Keratinocyte (primary cell): Measurements from ENCODE around the gene FAM177A1. TPM values are rescaled to one million over a fixed set of nuclear protein-coding genes. Genes with fewer than 3 reads are reported as not detected.

Experiments used
- DNase-seq: peaks from one replicate; pipeline ENCODE4 v3.0.0-alpha.2; 2011; ENCODE audit warnings: low read depth, missing footprints, low spot score
- FAIRE-seq: peaks from 2 replicates; lab custom pipeline; 2011; peaks lifted over from hg19 to GRCh38; lab: Jason Lieb, UNC
- H2AFZ ChIP-seq: 2 replicates; pipeline ENCODE4 v1.6.0; 2012; ENCODE audit warnings: low read length, control low read depth, inconsistent platforms; ENCODE audit not compliant: control insufficient read depth
- H3K27ac ChIP-seq: 2 replicates; pipeline ENCODE4 v1.5.1; 2011; ENCODE audit warnings: low read length; ENCODE audit not compliant: control insufficient read depth, insufficient read depth
- H3K27me3 ChIP-seq: 3 replicates; pipeline ENCODE4 v1.6.0; 2011; ENCODE audit warnings: low read length; ENCODE audit not compliant: control insufficient read depth, insufficient read depth; ENCODE audit errors: extremely low read depth
- H3K36me3 ChIP-seq, 2 experiments: 2 replicates in 1 of 2; 3 replicates in 1 of 2; pipeline ENCODE4 v1.5.1; 2011; ENCODE audit warnings: low read length in 2 of 2, mild to moderate bottlenecking in 1 of 2; ENCODE audit not compliant: control insufficient read depth in 2 of 2, insufficient read depth in 2 of 2; ENCODE audit errors: extremely low read depth in 1 of 2
- H3K4me1 ChIP-seq: 3 replicates; pipeline ENCODE4 v1.5.1; 2011; ENCODE audit warnings: low read length; ENCODE audit not compliant: control insufficient read depth, insufficient read depth; ENCODE audit errors: extremely low read depth
- H3K4me2 ChIP-seq: 3 replicates; pipeline ENCODE4 v1.6.0; 2011; ENCODE audit warnings: low read depth, low read length; ENCODE audit not compliant: control insufficient read depth, insufficient read depth; ENCODE audit errors: extremely low read depth
- H3K4me3 ChIP-seq, 3 experiments: fragments of 200-600 bp in 1 of 3; sonication (generic) in 1 of 3; 2 replicates in 2 of 3; 3 replicates in 1 of 3; pipeline ENCODE4 v1.5.1; 2011 to 2016; ENCODE audit warnings: low read length in 3 of 3, mild to moderate bottlenecking in 3 of 3, control low read depth in 2 of 3, inconsistent platforms in 1 of 3, low read depth in 1 of 3, mixed read lengths in 1 of 3, mixed run types in 1 of 3, moderate library complexity in 1 of 3; ENCODE audit not compliant: control insufficient read depth in 2 of 3, insufficient read depth in 2 of 3; ENCODE audit errors: extremely low read depth in 1 of 3
- H3K79me2 ChIP-seq: 2 replicates; pipeline ENCODE4 v1.6.0; 2012; ENCODE audit warnings: low read length; ENCODE audit not compliant: control insufficient read depth, insufficient read depth
- H3K9ac ChIP-seq: 3 replicates; pipeline ENCODE4 v1.6.0; 2011; ENCODE audit warnings: low read length; ENCODE audit not compliant: control insufficient read depth, insufficient read depth; ENCODE audit errors: extremely low read depth
- H3K9me1 ChIP-seq: 3 replicates; pipeline ENCODE4 v1.6.0; 2011; ENCODE audit warnings: low read length; ENCODE audit not compliant: control insufficient read depth, insufficient read depth; ENCODE audit errors: extremely low read depth
- H3K9me3 ChIP-seq: 2 replicates; pipeline ENCODE4 v1.5.1; 2012; ENCODE audit warnings: low read depth, low read length; ENCODE audit not compliant: control insufficient read depth
- H4K20me1 ChIP-seq: 3 replicates; pipeline ENCODE4 v1.6.0; 2011; ENCODE audit warnings: low read length; ENCODE audit not compliant: control insufficient read depth, insufficient read depth; ENCODE audit errors: extremely low read depth
- CTCF ChIP-seq, 3 experiments: IDR thresholded peaks in 1 of 3; conservative IDR thresholded peaks in 1 of 3; optimal IDR thresholded peaks in 1 of 3; 2 replicates in 2 of 3; 3 replicates in 1 of 3; pipeline versions ENCODE3 to v1.5.1; 2011; ENCODE audit warnings: low read length in 3 of 3, mild to moderate bottlenecking in 3 of 3, moderate library complexity in 2 of 3, control low read depth in 1 of 3, inconsistent platforms in 1 of 3; ENCODE audit not compliant: insufficient read depth in 2 of 3; ENCODE audit errors: extremely low read depth in 1 of 3
- EZH2 ChIP-seq: IDR thresholded peaks from one replicate; pipeline ENCODE4 v1.6.1; 2012; ENCODE audit warnings: inconsistent platforms, mild to moderate bottlenecking, low read length, moderate library complexity
- dilution Hi-C: fragments of 300-500 bp; cut with MboI; formaldehyde crosslinking; loops from one replicate; pipeline ENCODE4 v1.7.0; 2020; ENCODE audit warnings: low sequenced_read_pairs; ENCODE audit not compliant: extremely low pct_ligation_motif_present
- polyA plus RNA-seq, 5 experiments: library from polyadenylated mRNA; depleted of rRNA in 3 of 5; stranded (reverse) in 3 of 5; stranded (forward) in 1 of 5; unstranded in 1 of 5; fragments of >200 nt; gene quantifications; 1 replicate in 1 of 5; 2 replicates in 3 of 5; 3 replicates in 1 of 5; pipeline versions ENCODE4 v1.2.1 to v1.2.3, GENCODE V29; 2011 to 2012; ENCODE audit warnings: missing spikeins in 2 of 5, low read depth in 1 of 5, low replicate concordance in 1 of 5

The FAM177A1 gene
- polyA plus RNA-seq, 1 donor (not counting 4 experiments of a cell fraction or from before 2014, with no cell fraction given): 53.1 TPM

DNA sequence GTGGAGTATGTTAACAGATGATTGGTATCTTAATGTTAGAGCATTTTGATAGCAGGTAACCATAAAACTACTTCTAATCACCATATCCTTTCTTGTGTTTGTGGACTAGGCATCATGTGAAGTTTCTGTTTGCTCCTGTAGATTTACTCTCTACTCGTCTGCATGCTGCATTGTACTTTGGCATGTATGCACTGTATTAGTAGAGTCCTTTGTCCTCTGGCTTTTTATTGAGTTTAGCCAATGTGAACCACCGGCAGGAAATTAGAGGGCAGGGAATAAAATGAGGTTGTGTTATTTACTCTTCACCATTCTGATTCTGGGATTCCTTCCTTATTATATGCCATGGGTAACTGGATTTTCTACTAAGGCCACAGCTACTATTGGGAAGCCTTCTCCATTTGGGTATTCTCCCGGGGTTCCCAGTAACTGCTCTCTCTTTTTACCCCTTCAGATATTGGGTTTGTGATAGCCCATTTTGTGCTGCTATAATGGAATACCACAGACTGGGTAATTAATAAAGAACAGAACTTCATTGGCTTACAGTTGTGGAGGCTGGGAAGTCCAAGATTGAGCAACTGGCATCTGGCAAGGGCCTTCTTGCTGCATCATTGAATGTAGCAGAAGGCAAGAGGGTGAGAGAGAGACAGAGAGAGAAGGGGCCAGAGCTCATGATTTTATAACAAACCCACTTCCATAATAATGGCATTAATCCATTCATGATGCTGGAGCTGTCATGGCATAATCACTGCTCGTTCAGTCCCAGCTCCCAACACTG is 22.4 kb downstream of the FAM177A1 start:
- no peaks in the 10 kb centered on the region for H3K79me2 ChIP-seq
- FAIRE-seq (no peak), DNase-seq (no peak)
- no peaks in the 10 kb centered on the region for H3K9me3 ChIP-seq
- dilution Hi-C loops: no loop called here
- H3K9me1 ChIP-seq: no peaks in the 10 kb centered on the region
- no peak for TF ChIP-seq CTCF (optimal IDR thresholded peaks at IDR 0.05 in 1 of 3, IDR thresholded peaks at IDR 0.05 in 1 of 3, conservative IDR thresholded peaks at IDR 0.05 in 1 of 3; ENCODE audit: extremely low read depth in 1 of 3, insufficient read depth in 2 of 3, low read length in 3 of 3)
- no peak for TF ChIP-seq EZH2
- H3K27ac ChIP-seq: no peak overlapping the region
- H3K4me2 ChIP-seq: no peak overlapping the region
- H3K4me1 ChIP-seq: no peaks in the 10 kb centered on the region
- no peaks in the 10 kb centered on the region for H4K20me1 ChIP-seq
- H3K27me3 ChIP-seq: no peaks in the 10 kb centered on the region
- H3K36me3 ChIP-seq: peaks cover 3 to 10% of the 10 kb centered on the region in 2 experiments
- H2AFZ ChIP-seq: no peak overlapping the region
- no peak overlapping the region for H3K9ac ChIP-seq
- no peak overlapping the region for H3K4me3 ChIP-seq

- Histone ChIP-seq H3K9ac (no peak overlapping the region), H3K4me2 (no peak overlapping the region), H3K27ac (no peak overlapping the region), H3K9me1 (no peaks in the 10 kb centered on the region), H4K20me1 (no peaks in the 10 kb centered on the region), H2AFZ (no peak overlapping the region), H3K4me1 (no peaks in the 10 kb centered on the region), H3K9me3 (no peaks in the 10 kb centered on the region), H3K4me3 (no peak overlapping the region), H3K36me3 (peaks cover 5 to 10% of the 10 kb centered on the region in 2 experiments), H3K27me3 (no peaks in the 10 kb centered on the region), H3K79me2 (no peaks in the 10 kb centered on the region)
- TF ChIP-seq EZH2 (no peak), CTCF (optimal IDR thresholded peaks at IDR 0.05 in 1 of 3, IDR thresholded peaks at IDR 0.05 in 1 of 3, conservative IDR thresholded peaks at IDR 0.05 in 1 of 3; ENCODE audit: extremely low read depth in 1 of 3, insufficient read depth in 2 of 3, low read length in 3 of 3) (no peak)
- DNase-seq (no peak), FAIRE-seq (no peak)
- dilution Hi-C loops: no loop called here
Observed at GRCh38 chr14:35072226-35072625, 26.2 kb downstream of the FAM177A1 start.
